HepG2 (cell line): Measurements from ENCODE around the gene KL.

Experiments
- JUNB ChIP-seq: sonication (generic); formaldehyde crosslinking; IDR thresholded peaks from 2 replicates; pipeline ENCODE4 v1.8.0; 2022; ENCODE audit warnings: missing genetic modification reagents, mild to moderate bottlenecking, borderline replicate concordance
- MXI1 ChIP-seq: IDR thresholded peaks from 3 replicates; pipeline ENCODE4 v1.6.1; 2012; ENCODE audit warnings: low read depth, low read length, inconsistent platforms, borderline replicate concordance
- NFIB ChIP-seq: sonication (generic); formaldehyde crosslinking; IDR thresholded peaks from 2 replicates; pipeline ENCODE4 v1.9.0; 2021; ENCODE audit warnings: missing genetic modification reagents, mild to moderate bottlenecking, borderline replicate concordance
- NFYB ChIP-seq: sonication (generic); formaldehyde crosslinking; IDR thresholded peaks from 2 replicates; pipeline ENCODE4 v1.4.0; 2020; ENCODE audit warnings: missing genetic modification reagents
- PHB2 ChIP-seq: fragments of 450-650 bp; IDR thresholded peaks from 2 replicates; pipeline ENCODE4 v1.6.1; 2018; ENCODE audit not compliant: partially characterized antibody
- TAF1 ChIP-seq: sonication (generic); formaldehyde crosslinking; IDR thresholded peaks from 2 replicates; pipeline ENCODE4 v1.4.0; 2020; ENCODE audit warnings: missing genetic modification reagents
- ZNF639 ChIP-seq: conservative IDR thresholded peaks from 2 replicates; pipeline ENCODE4 v1.6.1; 2018; ENCODE audit warnings: missing genetic modification reagents
- TF ChIP-seq, protein P1 (sequence below): sonication (generic); formaldehyde crosslinking; IDR thresholded peaks from 2 replicates; pipeline ENCODE4 v1.5.0; 2020; ENCODE audit warnings: mild to moderate bottlenecking, missing genetic modification reagents, moderate library complexity

DNA sequence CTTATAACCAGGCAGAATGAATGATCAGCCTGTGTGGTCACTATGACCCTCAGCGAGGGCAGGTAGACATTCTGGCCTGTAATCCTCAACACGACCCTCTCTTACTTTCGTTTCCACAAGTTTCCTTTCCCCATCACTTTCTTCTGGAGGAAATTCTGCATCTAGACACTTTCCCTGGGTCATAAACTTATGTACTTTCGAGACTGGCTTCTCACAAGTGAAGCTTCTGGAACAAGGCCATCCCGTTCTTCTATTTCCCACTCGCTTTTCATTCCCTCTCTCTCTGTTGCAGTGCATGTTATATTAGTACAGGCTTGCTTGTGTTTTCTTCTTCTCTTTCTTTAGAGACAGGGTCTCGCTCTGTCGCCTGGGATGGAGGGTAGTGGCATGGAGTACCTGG, 23.1 kb upstream of the KL start:
- TF ChIP-seq MXI1 (no peak), PHB2 (no peak), TAF1 (no peak), NFYB (CRISPR knock-in tag) (no peak), ZNF639 (CRISPR knock-in tag) (no peak), JUNB (CRISPR knock-in tag) (no peak), NFIB (CRISPR knock-in tag) (no peak)
- TF ChIP-seq, protein P1, sequence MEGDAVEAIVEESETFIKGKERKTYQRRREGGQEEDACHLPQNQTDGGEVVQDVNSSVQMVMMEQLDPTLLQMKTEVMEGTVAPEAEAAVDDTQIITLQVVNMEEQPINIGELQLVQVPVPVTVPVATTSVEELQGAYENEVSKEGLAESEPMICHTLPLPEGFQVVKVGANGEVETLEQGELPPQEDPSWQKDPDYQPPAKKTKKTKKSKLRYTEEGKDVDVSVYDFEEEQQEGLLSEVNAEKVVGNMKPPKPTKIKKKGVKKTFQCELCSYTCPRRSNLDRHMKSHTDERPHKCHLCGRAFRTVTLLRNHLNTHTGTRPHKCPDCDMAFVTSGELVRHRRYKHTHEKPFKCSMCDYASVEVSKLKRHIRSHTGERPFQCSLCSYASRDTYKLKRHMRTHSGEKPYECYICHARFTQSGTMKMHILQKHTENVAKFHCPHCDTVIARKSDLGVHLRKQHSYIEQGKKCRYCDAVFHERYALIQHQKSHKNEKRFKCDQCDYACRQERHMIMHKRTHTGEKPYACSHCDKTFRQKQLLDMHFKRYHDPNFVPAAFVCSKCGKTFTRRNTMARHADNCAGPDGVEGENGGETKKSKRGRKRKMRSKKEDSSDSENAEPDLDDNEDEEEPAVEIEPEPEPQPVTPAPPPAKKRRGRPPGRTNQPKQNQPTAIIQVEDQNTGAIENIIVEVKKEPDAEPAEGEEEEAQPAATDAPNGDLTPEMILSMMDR (CRISPR knock-in tag) = no peak
